GM19395 (cell line): Measurements from ENCODE around the gene NUDT21.
"Not testable (repeated sequence)": the region's sequence is repeated elsewhere in the genome, so short reads cannot be mapped to it uniquely, and the experiment has no call there.

Experiments used
- ATAC-seq: cut with Tn5 transposase; IDR thresholded peaks from one replicate; pipeline ENCODE4 v1.9.1; 2021; ENCODE audit warnings: mild to moderate bottlenecking, moderate library complexity; ENCODE audit not compliant: unreplicated experiment

NUDT21 gene

DNA sequence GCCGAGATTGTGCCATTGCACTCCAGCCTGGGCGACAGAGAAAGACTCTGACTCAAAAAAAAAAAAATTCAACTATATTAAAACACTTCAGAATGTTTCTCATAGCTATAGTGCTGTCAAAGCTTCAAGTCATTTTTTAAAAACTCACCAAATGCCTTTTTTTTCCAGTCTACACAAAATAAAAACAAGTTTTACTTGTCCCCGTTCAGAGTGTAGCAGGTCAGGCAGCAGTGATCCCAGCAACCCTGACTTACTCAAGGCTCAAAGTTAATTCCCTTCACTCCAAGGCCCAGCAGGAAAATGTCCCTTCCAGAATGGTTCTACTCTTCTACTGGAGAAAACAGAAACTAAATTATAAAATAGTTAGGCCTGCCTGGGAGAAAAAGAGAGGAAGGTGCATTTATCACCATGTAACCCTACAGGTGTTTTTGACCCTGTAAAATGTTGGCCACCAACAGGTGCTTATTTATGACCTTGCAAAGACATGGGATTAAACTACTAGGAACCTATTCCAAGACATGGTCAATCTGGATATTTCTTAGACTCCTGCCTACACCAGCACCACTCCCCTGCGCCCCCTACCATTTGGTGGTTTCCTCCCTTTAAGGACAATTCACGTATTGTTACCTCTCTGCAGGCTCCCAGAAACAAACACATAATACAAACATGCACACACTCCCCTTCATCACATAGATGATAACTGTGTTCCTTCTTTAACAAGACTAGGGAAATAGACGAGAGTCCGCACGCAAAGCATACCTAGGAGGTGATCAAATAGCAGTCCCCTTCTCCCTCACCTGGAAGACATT, 31.2 kb downstream of the NUDT21 start:
- no peak for ATAC-seq

DNA sequence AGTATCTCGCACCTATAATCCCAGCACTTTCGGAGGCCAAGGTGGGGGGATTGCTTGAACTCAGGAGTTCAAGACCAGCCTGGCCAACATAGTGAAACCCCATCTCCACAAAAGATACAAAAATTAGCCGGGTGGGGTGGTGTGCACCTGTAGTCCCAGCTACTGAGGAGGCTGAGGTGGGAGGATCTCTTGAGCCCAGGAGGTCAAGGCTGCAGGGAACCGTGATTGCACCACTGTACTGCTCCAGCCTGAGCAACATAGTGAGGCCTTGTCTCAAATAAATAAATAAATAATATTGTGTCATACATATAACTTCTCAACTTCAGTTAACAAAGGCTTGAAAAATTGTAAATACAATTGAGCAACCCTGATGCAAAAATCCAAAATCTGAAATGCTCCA, 34.0 kb downstream of the NUDT21 start:
- no peak for ATAC-seq

DNA sequence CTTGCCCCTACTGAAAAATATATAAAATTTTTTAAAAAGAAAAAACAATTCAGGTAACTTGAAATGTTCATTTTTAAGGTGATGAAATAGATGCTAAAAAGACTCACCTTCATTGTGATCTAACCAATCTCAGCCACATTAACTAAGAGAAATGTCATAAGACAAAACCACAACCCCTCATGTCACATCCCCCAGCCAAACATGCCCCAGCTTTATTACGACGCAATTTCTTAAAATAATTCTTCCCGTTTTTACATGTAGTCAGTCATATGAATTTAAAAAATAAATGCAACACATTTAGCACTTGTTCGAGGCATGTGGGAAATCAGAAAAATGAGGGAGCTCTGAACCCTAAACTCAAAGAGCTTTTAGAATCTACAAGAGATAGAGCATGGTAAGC, 35.3 kb downstream of the NUDT21 start:
- ATAC-seq, result no peak

DNA sequence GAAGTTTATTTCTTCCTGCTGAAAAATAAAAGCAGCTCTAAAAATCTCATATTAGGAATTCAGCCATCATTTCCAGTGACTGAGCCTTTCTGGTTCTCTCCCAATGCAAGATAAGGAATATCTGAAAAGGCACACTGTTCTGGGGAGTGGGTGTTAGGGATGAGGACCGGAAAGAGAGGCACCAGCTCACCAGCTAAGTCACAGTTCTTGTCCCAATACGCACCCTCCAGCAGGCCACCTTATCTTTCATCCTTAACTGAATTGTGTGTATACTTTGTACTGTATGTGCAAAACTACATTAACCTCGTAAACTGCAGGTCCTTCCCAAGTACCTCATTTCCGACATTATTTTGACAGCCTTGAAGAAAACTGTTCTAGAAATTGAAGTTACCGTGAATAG, 36.8 kb downstream of the NUDT21 start:
- ATAC-seq, result no peak

DNA sequence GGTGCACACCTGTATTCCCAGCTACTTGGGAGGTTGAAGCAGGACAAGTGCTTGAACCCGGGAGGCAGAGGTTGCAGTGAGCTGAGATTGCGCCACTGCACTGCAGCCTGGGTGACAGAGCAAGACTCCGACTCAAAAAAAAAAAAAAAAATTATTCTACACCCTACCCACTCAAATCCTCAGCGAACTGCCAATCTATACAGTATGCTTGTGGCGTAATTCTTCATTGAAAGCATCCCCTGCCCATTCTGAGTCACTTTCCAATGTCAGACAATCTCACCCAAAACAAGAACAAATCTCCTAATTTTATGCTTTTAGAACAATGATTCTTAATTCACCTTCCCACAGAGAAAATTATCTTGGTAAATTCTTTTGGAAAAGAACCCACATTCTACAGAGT, 37.8 kb downstream of the NUDT21 start:
- no peak for ATAC-seq

DNA sequence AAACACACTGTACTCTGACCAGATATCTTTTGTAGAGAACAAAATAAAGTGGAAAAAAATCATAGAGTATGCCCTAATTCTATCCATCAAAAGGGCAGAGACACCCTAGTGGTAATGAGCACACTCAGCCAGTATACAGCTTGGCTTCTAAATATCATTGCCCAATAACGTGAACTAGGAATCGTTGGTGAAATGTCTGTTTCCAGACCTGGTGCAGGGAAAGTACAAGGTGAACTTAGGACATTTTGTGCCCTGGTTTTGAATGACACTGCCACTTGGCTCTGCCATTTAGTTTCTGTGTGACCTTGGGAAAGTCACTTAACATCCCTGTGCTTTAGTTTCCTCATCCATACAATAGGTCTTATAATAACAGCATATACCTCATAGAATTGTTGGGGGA, 39.5 kb downstream of the NUDT21 start:
- no peak for ATAC-seq

DNA sequence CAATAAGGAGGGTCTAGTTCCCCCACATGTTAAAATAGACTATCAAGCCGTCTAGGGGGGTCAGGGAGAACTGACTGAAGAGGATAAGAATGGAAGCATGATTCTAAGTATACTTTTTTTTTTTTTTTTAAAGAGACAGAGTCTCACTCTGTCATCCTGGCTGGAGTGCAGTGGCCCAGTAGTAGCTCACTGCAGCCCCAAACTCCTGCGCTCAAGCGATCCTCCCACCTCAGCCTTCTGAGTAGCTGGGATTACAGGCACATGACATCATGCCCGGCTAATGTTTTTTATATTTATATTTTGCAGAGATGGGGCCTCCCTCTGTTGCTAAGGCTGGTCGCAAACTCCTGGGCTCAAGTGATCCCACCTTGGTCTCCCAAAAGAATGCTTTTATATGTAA, 40.0 kb downstream of the NUDT21 start:
- no peak for ATAC-seq

DNA sequence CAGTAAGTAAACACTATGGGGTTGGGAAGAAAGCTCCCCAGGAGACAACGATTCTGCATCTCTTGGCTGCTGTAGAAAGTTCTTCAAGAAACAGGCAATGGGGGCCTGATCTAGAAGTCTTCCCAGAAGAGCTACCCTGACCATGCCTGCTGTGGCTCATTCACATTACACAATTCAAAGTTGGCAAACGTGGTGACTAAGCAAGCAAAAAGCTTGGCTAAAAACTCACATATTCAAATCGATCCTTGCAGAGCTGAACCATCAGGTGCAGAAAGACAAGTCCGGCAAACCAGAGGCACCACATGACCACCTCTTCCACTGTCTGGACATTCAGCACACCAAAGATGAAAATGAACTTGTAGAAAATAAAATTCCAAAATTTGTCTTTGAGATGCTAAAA, 41.9 kb downstream of the NUDT21 start:
- no peak for ATAC-seq

DNA sequence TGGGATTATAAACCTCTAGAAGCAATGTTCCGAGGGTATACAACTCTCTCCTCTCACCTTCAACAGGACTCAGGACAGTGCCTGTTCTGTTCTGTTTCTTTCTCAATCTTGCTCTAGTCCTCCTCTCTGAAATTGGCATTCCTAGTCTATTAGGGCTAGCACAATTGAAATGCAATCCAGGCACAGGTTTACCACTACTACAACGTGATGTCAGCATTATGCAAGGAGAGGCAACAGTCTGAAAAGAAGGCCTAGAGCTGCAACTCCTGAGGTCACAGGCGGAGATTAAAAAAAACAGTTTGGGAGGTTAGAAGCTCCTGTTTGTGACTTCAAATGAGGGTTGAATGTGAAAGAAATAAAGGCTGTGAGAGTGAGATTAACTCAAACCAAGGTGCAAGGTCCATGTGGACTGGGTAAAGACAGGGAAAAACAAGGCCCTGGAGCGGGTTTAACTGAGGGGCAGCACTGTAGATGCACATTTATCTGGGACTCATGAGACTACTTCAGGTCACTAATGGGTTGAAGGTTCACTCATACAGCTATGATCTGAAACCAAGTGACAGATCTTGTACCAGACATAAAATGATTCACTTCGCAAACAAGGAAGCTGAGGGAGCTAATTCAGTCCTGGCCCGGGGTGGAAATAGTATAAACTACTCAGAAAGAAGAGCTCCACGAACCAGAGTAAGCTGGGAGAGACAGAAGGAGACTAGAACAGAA, 42.6 kb downstream of the NUDT21 start:
- ATAC-seq, result no peak

DNA sequence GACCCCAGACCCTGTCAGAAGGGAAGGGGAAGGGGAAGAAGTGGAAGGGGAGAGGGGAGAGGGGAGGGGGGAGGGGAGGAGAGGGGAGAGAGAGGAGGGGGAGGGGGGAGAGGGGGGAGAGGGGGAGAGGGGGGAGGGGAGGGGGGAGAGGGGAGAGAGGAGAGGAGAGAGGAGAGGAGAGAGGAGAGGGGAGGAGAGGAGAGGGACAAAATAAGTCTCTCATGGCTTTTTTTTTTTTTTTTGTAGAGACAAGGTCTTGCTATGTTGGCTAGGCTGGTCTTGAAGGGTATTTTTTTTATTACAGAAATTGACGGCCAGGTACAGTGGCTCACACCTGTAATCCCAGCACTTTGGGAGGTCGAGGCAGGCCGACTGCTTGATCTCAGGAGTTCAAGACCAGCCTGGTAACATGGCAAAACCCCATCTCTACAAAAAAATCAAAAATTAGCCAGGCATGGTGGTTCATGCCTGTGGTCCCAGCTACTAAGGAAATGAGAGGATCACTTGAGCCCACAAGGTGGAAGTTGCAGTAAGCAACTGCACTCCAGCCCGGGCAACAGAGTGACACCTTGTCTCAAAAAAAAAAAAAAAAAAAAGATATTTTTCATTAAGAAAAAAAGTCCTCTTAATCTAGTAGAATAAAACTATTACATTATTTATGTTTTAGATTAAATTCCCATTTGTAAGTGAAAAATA, 45.0 kb downstream of the NUDT21 start:
- no peak for ATAC-seq

DNA sequence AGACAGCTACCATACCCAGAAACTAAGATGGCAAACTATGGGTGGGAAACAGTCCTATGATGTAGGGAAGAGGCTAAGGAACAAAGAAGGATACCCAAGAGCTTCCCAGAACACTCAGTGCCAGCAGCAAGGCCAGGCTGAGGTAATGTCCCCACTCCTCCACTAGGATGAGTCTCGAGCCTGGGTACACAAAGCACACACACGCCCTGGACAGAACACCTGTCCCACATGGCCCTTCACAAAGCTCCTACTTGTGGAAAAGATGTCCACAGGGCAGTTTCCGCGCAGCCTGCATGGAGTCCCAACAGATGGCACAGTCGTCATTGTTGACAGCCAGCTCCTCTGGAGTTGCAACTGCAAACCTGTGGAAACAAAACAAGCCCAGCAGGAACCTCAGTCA, 49.6 kb downstream of the NUDT21 start:
- ATAC-seq, result no peak

DNA sequence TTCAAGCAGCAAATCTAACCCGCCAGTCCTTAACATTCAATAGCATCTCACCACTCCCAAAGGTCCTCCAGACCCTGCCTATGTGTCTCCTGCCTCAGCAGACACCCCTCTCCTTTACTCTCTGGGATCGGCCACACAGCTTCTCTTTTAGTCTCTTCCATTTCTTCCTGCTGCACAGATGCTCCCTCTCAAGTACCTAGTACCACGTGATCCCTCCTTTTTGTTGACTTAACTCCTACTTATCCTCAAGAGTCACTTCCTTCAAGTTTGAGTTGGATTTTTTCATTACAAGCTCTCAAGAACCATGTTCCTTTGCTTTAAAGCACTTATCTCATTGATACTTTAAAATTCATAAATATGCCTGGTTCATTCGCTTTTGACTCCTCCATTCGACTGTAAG, 50.7 kb downstream of the NUDT21 start:
- ATAC-seq, result no peak

DNA sequence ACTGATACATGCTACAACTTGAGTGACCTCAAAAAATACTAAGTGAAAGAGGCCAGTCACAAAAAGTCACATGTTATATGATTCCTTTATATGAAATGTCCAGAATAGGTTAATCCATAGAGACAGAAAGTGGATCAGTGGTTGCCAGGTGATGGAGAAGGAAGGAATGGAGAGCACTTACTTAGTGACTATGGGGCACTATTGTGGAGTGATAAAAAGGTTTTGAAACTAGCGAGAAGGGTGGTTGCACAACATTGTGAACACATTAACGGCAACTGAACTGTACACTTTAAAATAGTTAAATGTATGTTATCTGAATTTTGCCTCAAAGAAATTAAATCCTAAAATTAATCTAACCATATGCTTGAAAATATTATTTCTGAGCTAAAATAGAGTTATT, 51.6 kb downstream of the NUDT21 start:
- ATAC-seq, result no peak

DNA sequence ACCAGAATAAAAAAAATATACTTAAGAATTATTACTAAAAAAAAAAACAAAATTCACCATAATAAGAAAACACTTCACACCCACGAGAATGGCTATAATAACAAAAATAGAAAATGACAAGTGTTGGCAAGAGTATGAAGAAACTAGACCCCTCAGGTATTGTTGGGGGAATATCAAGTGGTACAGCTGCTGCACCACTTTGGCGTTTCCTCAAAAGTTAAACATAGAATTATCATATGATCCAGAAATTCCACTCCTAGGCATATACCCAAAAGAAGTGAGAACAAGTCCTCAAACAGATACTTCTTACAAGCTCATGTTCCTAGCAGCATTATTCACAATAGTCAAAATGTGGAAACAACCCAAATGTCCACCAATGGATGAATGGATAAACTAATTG, 52.1 kb downstream of the NUDT21 start:
- ATAC-seq, result no peak

DNA sequence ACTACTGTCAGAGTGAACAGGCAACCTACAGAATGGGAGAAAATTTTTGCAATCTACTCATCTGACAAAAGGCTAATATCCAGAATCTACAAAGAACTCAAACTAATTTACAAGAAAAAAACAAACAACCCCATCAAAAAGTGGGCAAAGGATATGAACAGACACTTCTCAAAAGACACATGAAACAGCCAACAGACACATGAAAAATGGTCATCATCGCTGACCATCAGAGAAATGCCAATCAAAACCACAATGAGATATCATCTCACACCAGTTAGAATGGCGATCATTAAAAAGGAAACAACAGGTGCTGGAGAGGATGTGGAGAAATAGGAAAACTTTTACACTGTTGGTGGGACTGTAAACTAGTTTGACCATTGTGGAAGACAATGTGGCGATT, 54.4 kb downstream of the NUDT21 start:
- ATAC-seq, result not testable (repeated sequence)

DNA sequence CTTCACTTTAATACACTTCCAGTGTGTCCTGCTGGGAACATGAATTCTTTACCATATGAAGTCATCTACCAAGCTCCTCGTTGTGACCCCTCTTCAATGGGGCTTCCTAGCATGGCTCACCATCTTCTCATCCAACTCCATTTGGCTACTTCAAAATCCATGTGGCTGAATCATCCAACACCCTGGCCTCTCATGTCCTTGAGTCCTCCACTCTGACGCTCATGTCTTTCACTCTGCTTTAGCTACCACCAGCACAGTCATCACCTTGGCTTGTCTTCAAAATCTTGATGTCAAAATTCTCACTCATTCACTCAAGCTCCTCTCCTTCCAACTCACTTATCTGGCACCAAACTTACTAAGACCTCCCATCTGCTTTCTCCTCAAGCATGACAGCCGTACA, 61.6 kb downstream of the NUDT21 start:
- ATAC-seq, result no peak

DNA sequence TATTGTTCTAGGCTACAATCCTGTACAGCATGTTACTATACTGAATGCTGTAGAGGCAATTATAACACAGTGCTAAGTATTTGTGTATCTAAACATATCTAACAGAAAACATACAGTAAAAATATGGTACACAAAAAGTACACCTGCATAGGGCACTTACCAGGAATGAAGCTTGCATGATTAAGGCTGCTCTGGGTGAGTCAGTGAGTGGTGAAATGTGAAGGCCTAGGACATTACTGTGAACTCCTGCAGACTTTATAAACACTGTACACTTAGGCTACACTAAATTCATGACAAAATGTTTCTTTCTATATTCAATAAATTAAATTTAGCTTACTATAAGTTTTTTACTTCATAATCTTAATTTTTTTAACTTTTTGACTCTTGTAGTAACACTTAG, 62.9 kb downstream of the NUDT21 start:
- no peak for ATAC-seq

DNA sequence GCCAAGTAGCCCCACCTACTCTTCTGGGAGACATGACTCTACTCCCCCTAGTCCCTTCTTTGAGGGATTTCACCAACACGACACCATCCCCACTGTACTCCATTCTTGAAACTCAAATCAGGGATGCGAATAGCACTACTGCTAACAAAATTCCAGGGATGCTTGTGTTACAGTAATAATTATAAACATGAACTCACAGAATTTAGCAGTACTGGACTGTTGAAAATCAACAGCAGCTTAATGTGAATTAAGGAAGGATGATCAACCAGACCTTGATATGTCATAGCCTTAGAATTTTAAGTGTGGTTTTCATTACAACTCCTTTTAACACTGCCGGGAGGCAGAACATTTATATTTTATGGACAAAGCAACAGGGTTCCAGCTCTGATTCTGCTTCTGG, 63.7 kb downstream of the NUDT21 start:
- ATAC-seq, result no peak

DNA sequence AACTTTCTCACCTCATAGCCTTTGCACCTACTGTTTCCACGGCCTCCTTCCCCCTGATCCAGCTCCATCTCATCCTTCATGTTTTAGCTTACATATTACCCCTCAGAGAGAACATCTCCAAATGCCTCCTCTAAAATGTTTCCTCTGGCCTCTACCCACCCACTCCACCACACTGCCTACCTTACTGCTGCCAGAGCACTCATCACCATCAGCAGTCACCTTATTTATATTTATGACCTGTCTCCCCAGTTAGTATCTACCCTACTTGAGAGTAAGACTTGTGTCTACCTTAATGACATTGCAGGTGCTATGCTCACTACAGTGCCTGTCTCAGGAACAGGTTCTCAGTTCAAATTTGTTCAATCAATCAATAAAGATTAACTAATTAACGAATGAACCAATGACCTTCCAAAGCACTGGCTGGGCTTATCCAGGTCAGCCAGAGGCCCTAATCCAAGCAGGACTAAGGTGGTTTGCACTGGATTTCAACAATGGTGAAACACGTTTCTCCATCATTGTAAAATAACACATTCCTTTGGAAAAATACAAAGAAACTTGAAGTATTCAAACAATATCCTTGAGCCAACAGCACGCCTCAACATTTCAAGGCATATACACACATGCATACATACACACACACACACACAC, 66.9 kb downstream of the NUDT21 start:
- no peak for ATAC-seq

DNA sequence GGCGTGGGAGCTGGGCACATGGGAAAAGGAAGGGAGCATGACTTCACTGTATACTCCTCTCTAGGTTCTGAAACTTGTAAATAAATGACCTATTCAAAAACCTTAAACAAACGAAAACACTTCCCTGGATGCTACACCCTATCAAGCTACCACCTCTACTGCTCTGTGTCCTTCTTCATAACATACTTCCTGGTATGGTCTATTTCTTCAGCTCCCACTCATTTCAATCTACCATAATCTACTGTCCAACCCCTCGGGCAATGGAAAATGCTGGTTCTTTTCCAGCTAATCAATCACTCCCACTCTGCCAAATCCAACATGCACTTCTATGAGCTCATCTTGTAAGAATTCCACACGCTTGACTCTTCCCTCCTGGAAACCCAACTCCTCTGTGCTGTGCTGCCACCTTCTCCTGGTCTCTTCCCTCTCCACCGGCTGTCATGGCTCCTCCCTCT, 68.2 kb downstream of the NUDT21 start:
- ATAC-seq, result no peak

DNA sequence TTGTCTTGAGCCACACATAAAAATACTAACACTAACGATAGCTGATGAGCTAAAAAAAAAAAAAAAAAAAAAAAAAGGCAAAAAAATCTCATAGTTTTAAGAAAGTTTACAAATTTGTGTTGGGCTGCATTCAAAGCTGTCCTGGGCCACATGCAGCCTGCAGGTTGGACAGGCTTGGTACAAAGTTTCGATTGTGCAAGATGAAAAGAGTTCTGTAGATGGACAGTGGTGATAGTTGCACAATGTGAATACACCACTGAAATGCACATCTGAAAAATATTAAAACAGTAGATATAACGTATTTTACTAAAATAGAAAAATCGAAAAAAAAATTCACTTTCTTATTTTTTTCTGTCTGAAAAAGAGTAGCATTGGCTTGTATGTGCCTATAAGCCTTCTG, 68.7 kb downstream of the NUDT21 start:
- no peak for ATAC-seq
